Stimulated activated naive CD8-positive, alpha-beta T cell treated with anti-CD3 and anti-CD28 coated beads, Interleukin-15, Interleukin-2, amounts not matched to agents 100 U/mL and 50 U/mL, for 24 hours (primary cell): ENCODE results near the gene DAPK2.
"Not testable (repeated sequence)": the region's sequence is repeated elsewhere in the genome, so short reads cannot be mapped to it uniquely, and the experiment has no call there.

Source experiments
- ATAC-seq: fragments of 150-1000 bp; cut with Tn5 transposase; one replicate; pipeline ENCODE4 v1.10.0; 2021
- DNase-seq: peaks from one replicate; pipeline ENCODE4 v3.0.0; 2021

The DAPK2 gene

DNA sequence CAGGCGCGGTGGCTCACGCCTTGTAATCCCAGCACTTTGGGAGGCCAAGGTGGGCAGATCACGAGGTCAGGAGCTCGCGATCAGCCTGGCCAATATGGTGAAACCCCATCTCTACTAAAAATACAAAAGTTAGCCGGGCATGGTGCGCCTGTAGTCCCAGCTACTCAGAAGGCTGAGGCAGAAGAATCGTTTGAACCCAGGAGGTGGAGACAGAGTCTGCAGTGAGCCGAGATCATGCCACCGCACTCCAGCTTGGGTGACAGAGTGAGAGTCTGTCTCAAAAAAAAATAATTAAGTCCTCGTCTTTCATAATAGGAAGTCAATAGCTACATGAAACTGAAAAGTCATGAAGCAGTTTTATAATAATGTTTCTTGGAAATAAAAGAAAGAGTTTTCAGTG, 7.4 kb upstream of the DAPK2 start:
- DNase-seq, ATAC-seq: not testable (repeated sequence)

DNA sequence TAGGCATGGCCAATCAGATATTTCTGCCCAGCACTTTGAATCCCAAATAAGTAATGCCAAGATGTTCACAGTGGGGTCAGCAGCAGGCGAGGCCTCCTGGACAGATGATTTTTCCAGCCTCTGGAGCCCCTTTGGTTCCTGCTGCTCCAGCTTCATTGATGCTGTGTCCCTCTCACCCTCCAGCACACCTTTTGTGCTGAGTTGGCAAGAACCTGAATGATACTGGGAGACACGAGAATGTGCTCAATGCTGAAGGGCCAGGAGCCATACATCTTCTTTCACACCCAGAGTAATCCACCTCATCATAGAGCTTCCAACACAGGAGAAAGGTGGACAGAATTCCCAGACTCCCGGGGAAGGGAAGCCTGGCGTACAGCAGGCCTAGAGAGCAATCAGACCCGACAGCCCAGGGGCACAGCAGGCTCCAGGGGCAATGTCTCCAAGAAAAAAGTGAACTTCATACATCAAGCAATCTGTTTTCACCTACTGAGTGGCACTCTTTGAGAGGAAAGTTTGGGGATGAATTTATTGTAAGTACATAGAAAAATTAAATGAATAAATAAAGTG, 6.7 kb upstream of the DAPK2 start:
- DNase-seq (no peak), ATAC-seq (no peak)

DNA sequence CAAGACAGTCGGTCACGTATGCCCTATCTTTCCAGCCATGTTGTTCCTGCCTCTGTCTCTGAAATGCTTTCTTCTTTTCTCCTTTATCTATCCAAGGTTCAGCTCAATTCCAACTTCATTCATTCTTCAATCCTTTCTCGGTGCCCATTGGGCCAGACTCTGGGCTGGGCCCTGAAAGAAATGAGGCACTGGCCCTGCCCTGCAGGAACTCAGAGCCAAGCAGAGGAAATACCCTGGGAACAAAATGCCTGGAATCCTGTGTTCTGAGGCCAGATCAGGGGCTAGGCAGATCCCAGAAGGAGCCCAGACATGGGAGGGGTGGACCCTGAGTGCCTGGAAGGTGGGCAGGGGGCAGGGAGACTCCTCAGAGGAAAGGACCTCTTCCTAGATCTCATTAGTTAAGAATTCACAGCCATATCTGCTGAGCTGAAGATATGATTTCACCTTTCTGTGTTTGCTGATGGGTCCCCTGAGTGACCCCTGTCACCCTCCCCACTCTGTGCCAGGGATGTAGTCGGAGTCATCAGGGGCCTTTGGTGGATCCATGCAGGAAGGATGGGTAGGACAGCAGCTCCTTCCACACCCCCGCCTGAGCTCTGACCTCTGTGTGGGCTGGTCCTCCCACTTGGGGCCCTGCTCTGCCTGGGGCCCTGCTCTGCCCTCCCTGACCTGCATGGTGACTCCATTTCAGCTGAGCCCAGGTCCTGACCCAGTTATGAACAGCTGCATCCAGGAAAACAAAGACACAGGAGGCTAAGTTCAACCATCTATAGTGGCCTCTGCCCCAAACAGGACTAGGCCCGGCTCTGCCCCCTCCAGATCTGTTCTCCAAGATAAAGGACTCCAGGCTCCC, 5.3 kb upstream of the DAPK2 start:
- DNase-seq (no peak), ATAC-seq (no peak)

DNA sequence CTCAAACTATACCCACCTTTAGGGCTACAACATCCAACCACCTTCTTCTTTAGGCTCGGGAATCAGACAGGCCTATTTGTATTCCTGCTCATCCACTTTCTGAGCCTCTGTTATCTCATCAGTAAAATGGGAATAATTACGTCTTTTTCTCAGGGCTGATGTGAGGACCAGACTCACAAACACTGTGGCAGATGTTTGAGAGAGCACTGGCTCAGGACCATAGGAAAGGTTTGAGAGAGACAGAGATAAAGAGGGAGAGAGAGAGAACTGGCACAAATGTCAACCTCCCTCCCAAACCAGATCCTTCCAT, 4.8 kb upstream of the DAPK2 start:
- DNase-seq (no peak), ATAC-seq (no peak)

DNA sequence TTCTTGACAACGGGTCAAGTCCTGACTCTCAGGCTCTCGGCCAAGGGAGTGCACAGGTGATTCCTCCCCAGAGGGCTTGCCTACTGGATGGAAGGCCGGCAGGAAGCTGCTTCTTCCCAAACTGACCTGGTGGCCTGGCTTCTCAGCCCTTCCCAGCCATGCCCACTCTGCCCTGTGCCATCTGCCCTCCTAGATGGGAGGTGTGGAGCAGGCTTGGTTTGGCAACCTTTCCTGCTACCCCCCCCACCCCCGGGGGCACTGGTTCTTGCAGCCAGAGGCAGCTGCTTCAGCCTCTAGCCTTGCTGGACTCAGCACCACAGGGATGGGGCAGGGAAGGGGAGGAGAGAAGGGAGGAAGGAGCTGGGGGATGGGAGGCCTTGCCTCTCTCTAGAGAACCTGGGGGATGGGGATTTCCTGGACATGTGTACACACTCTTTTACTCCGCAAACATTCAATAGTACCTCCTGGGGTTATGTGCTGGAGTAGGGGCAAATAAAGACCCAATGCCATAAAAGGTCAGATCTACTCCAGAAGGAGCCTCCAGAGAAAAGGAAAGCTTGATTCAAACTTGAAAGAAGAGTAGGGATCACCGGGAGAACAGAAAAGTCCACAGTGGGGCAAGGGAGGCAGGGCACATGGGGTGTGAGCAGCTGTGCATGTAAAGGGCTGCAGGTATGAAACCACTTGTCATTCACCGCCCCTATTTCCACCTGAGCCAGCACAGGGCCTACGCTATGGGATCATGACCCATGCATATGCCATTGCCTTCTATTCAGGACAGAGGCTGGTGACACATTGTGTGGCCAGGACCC, 4.2 kb upstream of the DAPK2 start:
- DNase-seq (no peak), ATAC-seq (no peak)

DNA sequence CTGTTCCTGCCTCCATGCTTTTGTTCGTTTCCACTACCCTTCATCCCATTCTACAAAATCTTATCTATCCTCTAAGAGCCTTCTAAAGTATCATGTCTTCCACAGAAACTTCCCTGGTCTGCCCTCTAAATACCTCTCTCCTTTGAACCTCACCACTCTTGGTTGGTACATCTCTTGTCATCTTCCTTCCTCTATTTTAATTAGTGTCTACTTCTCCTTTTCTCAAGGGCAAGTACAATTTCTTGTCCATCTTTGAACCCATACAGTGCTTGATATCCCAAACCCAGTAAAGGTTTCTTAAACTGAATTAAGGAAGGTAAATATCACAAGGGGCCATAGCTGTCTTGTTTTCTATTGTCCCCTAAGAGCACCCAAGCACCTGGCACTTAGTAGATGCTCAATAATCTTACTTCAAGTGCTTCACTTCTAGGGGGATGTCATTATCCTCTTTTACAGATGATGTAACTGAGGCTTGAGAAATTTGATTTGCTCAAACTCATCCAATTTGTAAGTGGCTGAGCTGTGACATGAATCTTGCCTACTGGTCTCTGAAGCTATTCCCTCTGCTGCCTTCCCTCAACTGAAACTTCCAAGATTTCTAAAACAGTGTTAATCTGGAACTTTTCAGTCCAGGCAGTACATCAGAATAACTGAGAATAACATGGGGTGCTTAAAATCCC, 2.6 kb upstream of the DAPK2 start:
- no peak for ATAC-seq
- DNase-seq = no peak

DNA sequence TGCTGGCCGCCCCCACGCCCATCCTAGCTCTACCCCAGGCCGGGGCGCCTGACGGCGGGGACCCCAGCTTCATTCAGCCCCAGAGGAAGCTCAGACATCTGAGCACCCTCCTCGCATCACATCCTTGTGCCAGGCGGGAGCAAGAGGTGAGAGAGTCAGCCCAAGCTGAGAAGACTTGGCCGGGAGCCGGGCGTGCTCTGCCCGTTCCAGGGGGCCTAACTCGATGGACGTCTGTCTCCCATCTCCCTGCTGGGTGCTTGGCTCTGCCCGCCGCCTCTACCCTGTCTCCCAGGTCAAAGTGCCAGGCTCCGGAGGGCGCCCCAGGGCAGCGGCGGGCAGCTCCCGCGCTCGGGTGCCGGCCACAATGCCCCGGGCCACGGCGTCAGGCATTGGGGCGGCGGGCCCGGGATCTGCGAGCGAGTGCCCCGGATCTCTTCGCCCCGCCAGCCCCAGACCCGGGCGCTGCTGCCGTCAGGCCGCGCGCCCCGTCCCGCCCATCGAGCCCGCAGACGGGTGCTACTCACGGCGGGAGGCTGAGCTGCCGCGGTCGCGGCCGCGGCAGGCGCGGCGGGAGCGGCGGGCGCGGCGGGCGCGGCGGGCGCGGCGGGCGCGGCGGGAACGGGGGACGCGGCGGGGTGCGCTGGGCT, 388 bp downstream of the DAPK2 start:
- DNase-seq = peak; percentile 46
- ATAC-seq = peak; percentile 44

DNA sequence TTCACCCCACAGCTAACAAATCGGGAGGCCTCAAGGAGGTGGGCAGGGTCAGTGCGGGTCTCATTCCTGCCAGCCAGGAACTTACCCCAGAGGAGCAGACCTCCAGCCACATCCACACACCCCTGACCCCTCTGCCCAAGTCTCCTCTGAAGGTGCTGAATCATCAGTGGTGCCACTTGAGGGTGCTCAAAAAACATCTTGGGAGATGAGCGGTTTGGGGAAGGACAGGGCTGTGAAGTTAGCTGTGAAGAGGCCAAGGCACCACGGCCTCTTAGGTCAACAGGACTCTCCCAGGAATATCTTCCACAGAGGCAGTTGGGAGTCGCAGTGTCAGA, 1.2 kb downstream of the DAPK2 start:
- no peak for ATAC-seq
- no peak for DNase-seq

DNA sequence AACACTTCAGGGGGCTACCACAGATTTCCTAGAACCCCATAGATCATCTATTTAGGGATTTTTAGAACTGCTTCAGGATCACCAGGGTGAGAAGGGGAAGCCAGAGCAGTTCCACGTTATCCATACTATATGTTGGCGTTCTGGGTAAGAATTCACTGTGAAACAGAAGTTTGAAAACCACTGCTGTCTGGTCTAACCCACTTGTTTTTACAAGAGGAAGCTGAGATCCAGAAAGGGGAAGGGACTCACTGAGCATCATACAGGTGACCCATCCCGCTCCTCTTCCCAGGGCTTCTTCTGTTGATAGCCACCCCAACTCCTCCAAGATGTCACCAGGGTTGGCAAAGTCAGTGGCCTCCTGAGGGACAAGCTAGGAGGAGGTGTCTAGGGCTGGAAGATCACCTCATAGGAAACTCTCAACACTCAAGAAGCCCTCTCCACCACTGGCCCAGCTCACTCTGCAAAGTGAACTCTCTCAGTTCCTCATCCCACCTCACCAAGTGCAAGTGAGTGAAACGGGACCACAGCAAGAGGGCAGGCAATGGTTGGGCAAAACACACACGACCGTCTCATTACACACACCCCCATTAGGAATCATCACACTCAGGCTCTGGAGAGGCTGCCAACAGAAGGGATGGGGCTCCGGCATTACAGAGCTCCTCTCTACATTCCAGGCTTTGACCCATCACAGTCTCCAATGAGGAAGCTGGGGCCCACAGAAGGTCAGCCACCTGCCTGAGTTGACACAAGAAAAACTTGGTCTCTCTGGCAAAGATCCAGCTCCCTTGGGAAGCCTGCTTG, 1.8 kb downstream of the DAPK2 start:
- no peak for DNase-seq
- ATAC-seq = no peak

DNA sequence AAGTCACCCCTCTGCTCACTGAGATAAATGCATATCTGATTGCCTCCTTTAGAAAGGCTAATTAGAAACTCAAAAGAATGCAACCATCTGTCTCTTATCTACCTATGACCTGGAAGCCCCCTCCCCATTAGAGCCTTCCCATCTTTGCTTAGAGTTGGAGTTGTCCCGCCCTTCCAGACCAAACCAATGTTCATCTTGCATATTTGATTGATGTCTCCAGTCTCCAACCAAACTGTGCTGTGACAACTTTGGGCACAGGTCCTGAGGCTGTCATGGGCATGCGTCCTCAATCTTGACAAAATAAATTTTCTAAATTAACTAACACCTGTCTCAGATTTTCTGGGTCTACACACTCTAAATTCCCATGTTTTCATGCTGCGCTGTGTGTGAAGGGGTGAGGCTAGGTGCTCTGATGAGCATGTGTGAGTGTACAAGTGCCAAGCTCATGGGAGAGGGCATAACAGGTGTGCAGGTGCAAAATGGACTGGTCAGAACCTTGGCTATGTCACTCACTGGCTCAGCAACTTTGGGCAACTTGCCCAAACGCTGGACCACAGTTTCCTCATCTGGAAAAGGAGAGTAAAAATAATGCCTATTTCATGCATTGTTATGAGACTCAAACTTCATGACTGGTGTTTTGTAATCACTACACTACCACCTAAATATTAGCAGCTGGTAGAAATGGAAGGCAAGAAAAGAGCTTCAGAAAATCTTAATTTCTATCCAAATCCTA, 7.2 kb downstream of the DAPK2 start:
- no peak for DNase-seq
- ATAC-seq = no peak

DNA sequence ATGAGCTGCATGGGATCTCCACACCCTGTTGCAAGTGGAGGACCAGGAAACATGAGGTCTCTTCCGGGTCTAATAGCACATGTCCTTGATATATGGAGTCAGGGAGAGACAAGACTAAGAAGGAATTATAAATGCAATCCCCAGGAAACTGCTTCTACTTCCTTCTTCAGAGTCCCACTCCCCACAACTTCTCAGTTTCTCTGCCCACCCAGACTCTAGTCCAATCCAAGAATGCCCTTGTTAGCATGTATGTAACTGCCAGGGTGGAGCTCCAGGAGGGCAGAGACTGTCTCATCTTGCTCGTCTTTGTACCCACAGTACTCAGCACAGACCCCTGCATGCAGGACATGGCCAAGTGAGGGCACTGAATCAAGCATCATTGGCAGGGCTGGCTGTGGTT, 8.3 kb downstream of the DAPK2 start:
- DNase-seq (no peak), ATAC-seq (no peak)

DNA sequence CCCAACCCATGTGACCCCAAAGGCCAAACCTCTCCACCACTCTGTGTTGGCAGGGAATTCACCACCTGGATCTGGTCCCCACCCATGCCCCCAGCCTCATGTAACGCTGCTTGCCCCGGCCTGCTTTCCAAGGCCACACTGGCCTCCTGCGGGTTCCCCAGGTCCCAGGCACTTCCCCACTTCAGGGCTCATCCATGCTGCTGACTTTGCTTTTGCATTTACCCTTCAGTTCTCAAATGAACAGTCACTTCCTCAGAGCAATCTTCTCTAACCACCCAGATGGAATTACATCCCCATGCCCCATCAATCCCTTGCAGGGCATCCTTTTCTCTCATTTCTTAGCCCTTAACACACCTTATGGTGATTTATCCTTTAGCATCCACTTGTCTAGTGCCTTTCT, 9.2 kb downstream of the DAPK2 start:
- DNase-seq (no peak), ATAC-seq (no peak)

DNA sequence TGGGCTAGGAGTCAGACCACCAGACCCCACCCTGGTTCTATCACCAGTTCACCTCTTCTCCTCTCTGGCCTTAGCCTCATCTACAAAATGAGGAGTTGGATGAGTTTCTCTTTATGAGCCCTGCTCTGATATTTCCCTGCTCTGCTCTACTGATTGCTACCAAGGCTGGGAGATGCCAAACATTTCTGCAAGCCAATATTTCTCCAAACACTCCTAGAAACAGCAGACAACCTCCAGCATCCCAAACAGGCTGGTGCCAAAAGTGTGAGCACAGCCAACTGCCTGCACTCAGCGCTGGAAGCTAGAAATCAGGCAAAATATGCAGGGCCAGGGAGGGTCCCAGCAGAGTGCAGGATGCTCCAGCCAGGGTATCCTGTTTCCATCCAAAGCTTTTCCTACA, 10.8 kb downstream of the DAPK2 start:
- ATAC-seq = no peak
- DNase-seq = no peak

DNA sequence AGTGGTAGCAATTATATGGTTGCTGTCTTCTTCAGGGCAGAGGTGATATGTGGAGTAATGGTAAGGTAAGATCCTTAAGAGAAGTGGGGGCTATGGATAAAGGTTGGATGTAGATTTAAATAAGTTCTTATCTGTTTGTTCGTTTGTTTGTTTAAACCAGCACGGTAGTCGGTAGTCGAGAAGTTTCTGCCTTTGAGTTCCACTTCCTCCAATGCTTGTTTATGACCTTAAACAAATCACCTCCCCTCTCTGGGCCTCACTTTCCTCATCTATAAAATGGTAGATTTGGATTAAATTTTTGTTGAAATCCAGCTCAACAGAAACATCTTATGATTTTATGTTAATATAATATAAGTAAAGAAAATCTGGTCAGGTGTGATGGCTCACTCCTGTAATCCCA, 11.8 kb downstream of the DAPK2 start:
- no peak for ATAC-seq
- no peak for DNase-seq

DNA sequence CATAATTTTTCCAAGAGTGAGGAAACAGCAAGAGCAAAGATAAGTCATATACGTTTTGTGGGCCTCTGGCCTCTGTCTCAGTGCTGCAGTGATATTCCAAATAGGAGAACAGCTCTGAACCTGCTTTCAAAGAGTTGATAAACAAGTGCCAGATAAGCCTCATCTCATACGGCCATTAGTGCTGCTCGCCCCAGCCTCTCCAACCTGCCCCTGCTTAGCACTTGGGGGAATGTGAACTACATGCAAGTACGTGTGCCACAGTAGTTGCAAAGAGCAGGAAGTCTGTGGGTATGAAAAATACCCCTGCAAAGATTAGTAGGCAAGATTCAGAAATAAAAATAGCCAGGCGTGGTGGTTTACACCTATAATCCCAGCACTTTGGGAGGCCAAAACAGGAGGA, 14.0 kb downstream of the DAPK2 start:
- DNase-seq (no peak), ATAC-seq (no peak)

DNA sequence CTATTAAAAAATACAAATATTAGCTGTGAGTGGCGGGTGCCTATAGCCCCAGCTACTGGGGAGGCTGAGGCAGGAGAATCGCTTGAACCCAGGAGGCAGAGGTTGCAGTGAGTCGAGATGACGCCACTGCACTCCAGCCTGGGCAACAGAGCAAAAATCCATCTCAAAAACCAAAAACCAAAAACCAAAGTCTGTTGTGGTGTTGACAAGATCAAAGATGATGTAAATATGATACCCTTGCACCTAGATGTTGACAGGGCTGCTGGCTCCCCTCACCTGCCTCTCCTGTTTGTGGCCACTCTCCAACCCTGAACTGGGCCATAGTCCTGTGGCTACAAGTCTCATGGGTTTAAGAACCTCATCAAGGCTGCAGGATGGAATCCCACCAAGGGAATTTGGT, 16.2 kb downstream of the DAPK2 start:
- ATAC-seq (no peak), DNase-seq (no peak)

DNA sequence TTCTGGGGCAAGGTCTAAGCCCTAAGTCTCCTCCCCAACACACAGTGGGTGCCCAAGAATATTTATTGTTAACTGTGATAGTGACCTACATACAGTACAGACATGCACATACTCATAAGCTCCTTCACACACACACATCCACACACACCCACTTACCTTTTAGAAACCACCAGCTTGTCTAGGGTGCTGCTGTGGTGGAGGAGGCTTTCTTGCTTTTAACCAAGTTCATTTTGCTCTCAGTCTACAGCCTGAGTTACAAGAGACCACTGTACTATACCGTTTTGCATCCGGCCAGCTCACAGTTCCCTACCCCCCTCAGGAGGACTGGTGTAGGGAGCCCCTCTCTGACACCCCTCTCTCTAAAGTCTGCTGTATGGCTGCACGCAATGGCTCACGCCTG, 16.7 kb downstream of the DAPK2 start:
- ATAC-seq = peak; percentile 77
- no peak for DNase-seq

DNA sequence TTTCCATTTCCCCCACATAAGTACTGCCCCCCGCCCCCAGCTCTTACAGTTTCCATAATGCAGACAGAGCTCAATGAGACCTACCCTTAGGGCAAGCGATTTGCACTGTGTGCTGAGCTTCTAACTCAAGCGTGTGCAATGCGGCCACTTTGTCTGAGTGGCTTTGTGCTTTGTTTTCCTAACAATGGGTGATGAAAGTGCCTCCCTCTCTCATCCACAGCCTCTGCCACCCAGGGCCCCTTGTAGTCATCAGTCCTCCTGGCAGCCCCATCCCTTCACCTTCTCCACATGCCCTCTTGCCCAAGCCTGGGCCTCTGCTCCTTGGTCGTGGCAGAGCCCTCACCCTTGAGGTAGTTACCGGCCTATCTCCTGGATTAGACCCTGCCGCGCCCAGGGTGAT, 17.2 kb downstream of the DAPK2 start:
- ATAC-seq = peak; percentile 33

DNA sequence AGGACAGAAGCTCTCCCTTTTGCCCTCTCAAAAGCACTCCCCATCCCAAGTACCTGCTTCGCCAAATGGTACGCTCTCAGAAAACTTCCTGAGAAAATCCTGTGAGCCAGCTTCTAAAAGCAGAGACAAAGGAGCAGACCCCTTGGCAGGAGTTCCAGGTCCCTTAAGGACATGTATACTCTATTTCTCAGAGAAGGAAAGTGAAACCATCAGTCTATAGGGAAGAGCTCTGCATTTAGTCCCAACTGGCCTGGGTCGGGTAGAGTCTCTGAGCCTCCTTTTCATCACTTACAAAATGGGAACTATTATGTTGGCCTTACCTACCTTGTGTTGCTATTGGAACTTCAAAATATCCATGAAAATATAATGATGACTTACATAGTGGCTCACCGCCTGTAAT, 19.7 kb downstream of the DAPK2 start:
- ATAC-seq = no peak
- no peak for DNase-seq

More for the DNA sequence above, 17.2 kb downstream of the DAPK2 start:
- DNase-seq = no peak

DNA sequence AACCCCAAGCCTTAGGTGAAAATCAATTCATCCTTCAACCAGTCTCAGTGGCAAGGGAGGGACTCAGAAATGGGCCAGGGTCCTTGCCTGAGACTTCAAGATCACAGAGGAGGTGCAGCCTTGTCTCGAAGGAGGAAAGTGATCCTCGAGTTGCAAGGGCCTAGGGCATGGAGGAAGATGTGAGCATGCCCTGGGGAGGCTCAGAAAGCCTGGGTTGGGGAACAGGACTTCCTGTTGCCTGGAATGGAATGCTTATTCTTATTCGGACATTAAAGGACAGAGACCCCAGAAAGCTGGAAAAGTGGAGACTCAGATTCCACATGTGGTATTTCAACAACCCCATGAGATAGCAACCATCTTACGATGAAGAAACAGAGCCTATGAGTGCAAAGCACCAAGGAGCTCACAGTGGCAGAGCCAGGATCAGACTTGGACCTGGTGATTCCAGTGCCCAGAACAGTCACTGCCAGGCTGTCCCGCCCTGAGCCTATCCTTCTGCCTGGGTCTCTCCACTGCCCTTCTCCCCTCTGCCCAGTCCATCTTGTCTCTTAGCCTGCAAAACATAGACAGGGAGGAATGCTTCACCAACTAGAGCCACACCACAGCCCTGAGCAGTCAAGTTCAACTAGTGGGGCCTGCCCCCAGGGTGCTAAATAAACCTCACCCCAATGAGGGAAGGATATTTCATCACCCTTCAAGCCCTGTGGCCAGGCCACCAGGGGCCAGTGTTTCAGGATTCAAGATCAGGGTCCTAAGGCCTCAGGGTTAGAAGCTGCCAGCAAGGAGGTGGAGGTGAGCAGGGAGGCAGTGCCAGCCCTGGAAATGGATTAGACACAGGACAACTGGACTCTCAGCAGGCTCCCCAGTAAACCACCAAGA, 21.9 kb downstream of the DAPK2 start:
- ATAC-seq (no peak), DNase-seq (no peak)
